Skeletal muscle tissue (tissue), 4 donors: ENCODE results near the gene PCDH1. TPM values are rescaled to one million over a fixed set of nuclear protein-coding genes. Genes with fewer than 3 reads are reported as not detected.

Experiments
- H3K27ac ChIP-seq: one replicate; pipeline ENCODE4 v1.7.0; 2013; ENCODE audit warnings: mild to moderate bottlenecking, low read depth, low read length, inconsistent platforms
- H3K27me3 ChIP-seq, 3 donors: one replicate each; pipeline ENCODE4 v1.7.0; 2013; ENCODE audit warnings: low read length in 3 of 3; ENCODE audit not compliant: control insufficient read depth in 3 of 3, insufficient read depth in 3 of 3
- H3K36me3 ChIP-seq, 3 donors: one replicate each; pipeline ENCODE4 v1.7.0; 2013; ENCODE audit warnings: low read length in 3 of 3; ENCODE audit not compliant: control insufficient read depth in 3 of 3, insufficient read depth in 3 of 3
- H3K4me1 ChIP-seq, 3 donors: one replicate each; pipeline ENCODE4 v1.7.0; 2013; ENCODE audit warnings: low read length in 3 of 3, mild to moderate bottlenecking in 3 of 3; ENCODE audit not compliant: control insufficient read depth in 3 of 3, insufficient read depth in 3 of 3
- H3K4me3 ChIP-seq, 3 donors: one replicate each; pipeline ENCODE4 v1.7.0; 2013; ENCODE audit warnings: low read length in 3 of 3
- H3K9ac ChIP-seq, 3 donors: one replicate each; pipeline ENCODE4 v1.7.0; 2013; ENCODE audit warnings: low read length in 3 of 3, mild to moderate bottlenecking in 3 of 3, moderate library complexity in 2 of 3, low read depth in 1 of 3
- H3K9me3 ChIP-seq, 3 donors: one replicate each; pipeline ENCODE4 v1.7.0; 2013; ENCODE audit warnings: low read length in 3 of 3; ENCODE audit not compliant: control insufficient read depth in 3 of 3
- total RNA-seq: library from RNA; depleted of rRNA; stranded (reverse); fragments of >200 nt; gene quantifications from one replicate; pipeline ENCODE4 v1.2.3, GENCODE V29; 2014
- donor health status: Osteomylitis.

PCDH1 gene
- total RNA-seq, 1 donor from 2014 or later: 20.9 TPM

DNA sequence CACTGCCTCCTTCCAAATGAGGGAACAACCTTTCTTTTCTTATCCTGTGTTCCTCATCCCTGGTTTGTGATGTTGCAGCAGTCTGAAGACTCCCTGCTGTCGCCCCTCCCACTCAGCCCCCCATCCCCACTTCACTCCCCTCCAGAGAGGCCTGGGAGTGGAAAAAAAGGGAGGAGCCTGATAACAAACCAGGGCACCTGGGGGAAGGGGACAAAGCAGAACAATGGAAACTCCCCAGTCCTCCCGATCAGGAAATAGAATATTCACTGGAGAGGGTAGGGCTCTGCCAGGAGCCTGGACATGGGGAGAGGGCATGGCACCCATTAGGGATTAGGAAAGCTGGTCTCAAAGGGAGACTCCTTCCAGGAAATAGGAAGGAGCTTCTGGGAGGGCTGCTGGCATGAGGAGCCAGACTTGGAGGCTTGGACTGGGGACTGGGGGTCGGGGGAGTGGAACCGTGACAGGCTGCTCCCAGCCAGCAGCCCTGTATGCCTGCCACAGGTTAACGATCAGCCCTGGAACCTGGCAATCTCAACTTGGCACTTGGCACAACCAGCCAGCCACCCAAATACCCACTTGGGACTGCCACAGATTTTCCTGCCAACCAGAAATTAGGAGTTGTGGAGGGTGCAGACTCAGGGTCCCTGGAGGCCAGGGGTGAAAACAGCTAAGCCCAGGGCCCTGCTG, 20.0 kb downstream of the PCDH1 start:
- no peak overlapping the region for H3K27ac ChIP-seq
- H3K36me3 ChIP-seq: no peaks in the 10 kb centered on the region
- peaks cover 4 to 6% (median 4%) of the 10 kb centered on the region in 3 donors for H3K27me3 ChIP-seq
- H3K9ac ChIP-seq: no peak overlapping the region
- no peak overlapping the region for H3K4me3 ChIP-seq
- H3K9me3 ChIP-seq: no peaks in the 10 kb centered on the region
- H3K4me1 ChIP-seq: peaks cover 0 to 15% (median 7%) of the 10 kb centered on the region in 3 donors

DNA sequence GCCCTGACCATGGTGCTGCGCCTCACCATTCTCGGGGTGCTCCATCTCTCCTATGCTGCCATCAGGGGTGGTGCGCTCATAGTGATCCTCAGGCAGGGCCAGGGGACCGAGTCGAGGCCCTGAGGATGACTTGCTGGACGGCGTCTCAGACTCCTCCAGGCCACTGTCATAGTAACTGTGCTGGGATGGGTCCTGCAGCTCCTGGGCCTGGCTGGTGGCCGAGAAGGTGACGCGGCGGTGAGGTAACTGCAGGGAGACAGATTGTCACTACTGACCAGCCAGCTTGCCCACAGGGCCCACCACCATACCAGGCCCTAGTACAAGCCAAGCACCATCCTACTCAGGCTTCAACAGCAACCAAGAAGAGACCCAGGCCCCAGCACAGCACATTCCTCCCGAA, 21.0 kb downstream of the PCDH1 start:
- H3K9ac ChIP-seq: no peak overlapping the region
- H3K4me3 ChIP-seq: no peak overlapping the region
- H3K9me3 ChIP-seq: no peaks in the 10 kb centered on the region
- H3K27me3 ChIP-seq: peaks cover 4 to 6% (median 4%) of the 10 kb centered on the region in 3 donors
- no peak overlapping the region for H3K27ac ChIP-seq
- H3K36me3 ChIP-seq: no peaks in the 10 kb centered on the region
- H3K4me1 ChIP-seq: peaks cover 0 to 15% (median 7%) of the 10 kb centered on the region in 3 donors

DNA sequence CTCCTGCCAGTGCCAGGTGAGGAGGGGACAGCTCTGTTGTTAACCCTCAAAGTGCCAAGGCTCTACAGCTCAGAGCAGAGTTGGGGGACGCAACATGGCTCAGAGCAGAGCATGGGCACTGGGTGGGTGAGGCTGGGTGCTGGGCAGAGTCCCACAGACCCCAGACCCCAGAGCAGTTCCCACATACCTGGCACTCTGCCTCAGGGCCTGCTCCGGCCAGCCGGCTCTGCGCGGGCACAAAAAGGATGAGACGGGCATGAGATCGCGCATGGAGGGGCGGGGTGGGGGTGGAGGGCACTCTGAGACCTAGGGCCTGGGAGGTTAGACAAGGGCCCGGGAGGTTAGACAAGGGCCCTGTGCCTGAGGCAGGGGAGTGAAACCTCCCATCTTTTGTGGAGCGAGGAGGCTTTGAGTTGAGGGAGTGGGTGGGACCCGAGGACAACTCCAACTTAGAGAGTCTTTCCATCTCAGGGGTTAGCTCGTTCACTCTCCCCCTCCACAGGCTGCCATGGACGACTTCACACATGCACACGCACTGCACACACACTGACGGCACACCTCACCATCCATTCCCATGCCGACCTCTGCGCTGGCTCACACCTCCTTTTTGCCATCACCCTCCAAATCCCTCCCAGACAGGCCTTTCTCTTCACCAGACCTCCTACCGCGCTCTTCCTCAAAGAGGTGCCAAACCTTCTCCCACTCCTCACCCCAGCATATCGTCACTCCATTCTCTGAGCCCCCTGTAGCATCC, 22.0 kb downstream of the PCDH1 start:
- H3K36me3 ChIP-seq: no peaks in the 10 kb centered on the region
- H3K27me3 ChIP-seq: peaks cover 4 to 8% (median 6%) of the 10 kb centered on the region in 3 donors
- peaks cover 2 to 17% (median 7%) of the 10 kb centered on the region in 3 donors for H3K4me1 ChIP-seq
- no peak overlapping the region for H3K9ac ChIP-seq
- no peak overlapping the region for H3K27ac ChIP-seq
- H3K4me3 ChIP-seq: no peak overlapping the region
- H3K9me3 ChIP-seq: no peaks in the 10 kb centered on the region

DNA sequence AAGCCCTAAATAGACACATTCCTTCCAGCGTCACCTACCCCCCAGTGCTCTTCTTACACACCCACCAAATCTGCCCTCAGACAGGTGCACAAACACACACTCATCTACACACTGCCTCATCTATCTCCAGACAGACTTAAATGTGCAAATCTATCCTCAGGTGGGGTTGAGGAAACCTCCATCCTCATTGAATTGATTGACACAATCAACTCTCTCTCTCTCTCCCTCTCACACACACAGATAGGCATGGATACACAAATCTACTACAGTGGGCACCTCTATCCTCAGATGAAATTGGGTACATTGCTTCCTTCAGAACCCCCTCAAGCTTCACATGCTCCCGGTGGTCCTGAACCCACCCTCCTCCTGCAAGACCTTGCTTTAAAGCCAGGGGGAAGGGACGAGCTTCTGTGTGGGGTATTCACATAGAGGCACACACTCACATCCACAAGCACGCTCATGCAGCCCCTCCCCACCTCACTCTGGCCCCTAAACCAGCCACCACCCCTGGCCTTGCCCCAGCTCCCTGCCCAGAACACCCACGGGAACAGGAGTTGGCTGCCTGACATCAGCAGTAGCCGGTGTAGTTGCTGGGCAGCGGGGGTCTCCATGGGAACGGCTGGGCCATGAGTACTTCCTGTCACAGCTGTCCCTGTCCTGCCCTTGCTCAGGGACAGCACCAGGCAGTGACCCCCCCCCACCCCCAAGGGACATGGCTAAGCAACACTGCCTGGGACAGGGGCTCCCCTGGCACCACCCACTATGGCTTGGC, 22.8 kb downstream of the PCDH1 start:
- Histone ChIP-seq H3K27me3 (peaks cover 4 to 13% (median 6%) of the 10 kb centered on the region in 3 donors), H3K27ac (no peak overlapping the region), H3K4me3 (no peak overlapping the region), H3K9ac (no peak overlapping the region), H3K36me3 (no peaks in the 10 kb centered on the region), H3K9me3 (no peaks in the 10 kb centered on the region), H3K4me1 (peaks cover 2 to 21% (median 7%) of the 10 kb centered on the region in 3 donors)

DNA sequence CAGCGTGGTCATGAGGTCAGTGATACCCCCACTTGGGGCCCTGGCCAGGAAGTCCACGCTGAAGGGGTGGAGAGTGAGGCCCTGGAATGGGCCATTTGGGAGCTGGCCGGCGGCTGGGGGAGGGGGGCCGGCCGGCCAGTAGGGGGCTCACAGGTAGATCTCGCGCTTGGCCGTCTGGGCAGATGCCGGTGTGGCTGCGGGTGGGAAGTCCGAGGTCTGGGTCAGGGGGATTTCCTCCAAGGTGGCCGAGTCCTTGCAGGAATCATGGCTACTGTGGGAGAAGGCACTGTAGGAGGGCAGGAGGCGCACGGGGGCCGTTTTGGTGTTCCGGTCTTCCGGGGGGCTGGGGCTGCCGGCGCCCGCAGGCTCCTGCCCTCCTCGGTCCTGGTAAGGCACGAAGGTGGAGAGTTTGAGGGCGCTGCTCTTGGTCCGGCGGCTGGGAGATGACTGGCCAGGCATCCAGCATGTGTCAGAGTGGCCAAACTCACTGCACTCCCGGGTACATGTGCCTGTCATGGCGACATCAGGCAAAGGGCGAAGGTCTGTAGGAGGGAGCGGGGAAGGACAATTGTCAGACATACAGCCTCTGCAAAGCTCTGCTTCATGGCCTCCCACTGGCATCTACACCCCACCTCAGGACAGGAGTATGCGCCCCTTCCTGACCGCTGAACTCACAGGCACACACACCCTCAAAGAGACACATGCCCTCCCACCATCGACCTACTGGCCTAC, 24.1 kb downstream of the PCDH1 start:
- peaks cover 11 to 30% (median 11%) of the 10 kb centered on the region in 3 donors for H3K4me1 ChIP-seq

GRCh38 chr5:141852448-141852847, 25.8 kb downstream of the PCDH1 start:
- peaks cover 3 to 32% (median 6%) of the 10 kb centered on the region in 3 donors for H3K27me3 ChIP-seq
- no peaks in the 10 kb centered on the region for H3K9me3 ChIP-seq
- no peaks in the 10 kb centered on the region for H3K36me3 ChIP-seq
- no peak overlapping the region for H3K4me3 ChIP-seq
- H3K9ac ChIP-seq: no peak overlapping the region
- no peak overlapping the region for H3K27ac ChIP-seq
- H3K4me1 ChIP-seq: peaks cover 19 to 36% (median 20%) of the 10 kb centered on the region in 3 donors

More for the DNA sequence above, 24.1 kb downstream of the PCDH1 start:
- Histone ChIP-seq H3K4me3 (no peak overlapping the region), H3K9me3 (no peaks in the 10 kb centered on the region), H3K27ac (no peak overlapping the region), H3K36me3 (no peaks in the 10 kb centered on the region), H3K9ac (no peak overlapping the region), H3K27me3 (peaks cover 0 to 22% (median 1%) of the 10 kb centered on the region in 3 donors)

- Histone ChIP-seq H3K4me1 (peaks cover 19 to 36% (median 20%) of the 10 kb centered on the region in 3 donors), H3K36me3 (no peaks in the 10 kb centered on the region), H3K27ac (peak overlapping the region; percentile 58), H3K27me3 (peaks cover 4 to 32% (median 7%) of the 10 kb centered on the region in 3 donors), H3K9ac (no peak overlapping the region), H3K9me3 (no peaks in the 10 kb centered on the region), H3K4me3 (peak overlapping the region in 1 of 3 donors; percentile 30)
These were observed 26.9 kb downstream of the PCDH1 start for GRCh38 chr5:141851195-141851874.

GRCh38 chr5:141850786-141851185, 27.4 kb downstream of the PCDH1 start:
- H3K9ac ChIP-seq: peak overlapping the region in 1 of 3 donors; percentile 25
- peaks cover 10 to 32% (median 13%) of the 10 kb centered on the region in 3 donors for H3K27me3 ChIP-seq
- peak overlapping the region; percentile 58 for H3K27ac ChIP-seq
- no peaks in the 10 kb centered on the region for H3K9me3 ChIP-seq
- no peaks in the 10 kb centered on the region for H3K36me3 ChIP-seq
- H3K4me3 ChIP-seq: peak overlapping the region in 2 of 3 donors; percentile 29 to 30
- peaks cover 22 to 34% (median 24%) of the 10 kb centered on the region in 3 donors for H3K4me1 ChIP-seq
